Central memory CD8-positive, alpha-beta T cell (primary cell): ENCODE measurements around the gene NANOGP8.

ENCODE experiments used
- ATAC-seq: fragments of 150-1000 bp; cut with Tn5 transposase; replicated peaks from 2 replicates; pipeline ENCODE4 v1.10.0; 2022; ENCODE audit warnings: mild to moderate bottlenecking, moderate FRiP score, moderate number of reproducible peaks; ENCODE audit not compliant: poor library complexity, severe bottlenecking; ENCODE audit errors: extremely low read depth
- DNase-seq, 2 donors: peaks; one replicate each; pipeline ENCODE4 v3.0.0; 2021; ENCODE audit warnings: low spot score in 2 of 2
- H3K27ac Mint-ChIP-seq: one replicate; pipeline ENCODE4 v1.8.0; 2022; ENCODE audit warnings: low read depth, mild to moderate bottlenecking, moderate library complexity, mixed read lengths
- H3K27me3 Mint-ChIP-seq: one replicate; pipeline ENCODE4 v1.8.0; 2022; ENCODE audit warnings: mixed read lengths
- H3K36me3 Mint-ChIP-seq: one replicate; pipeline ENCODE4 v1.8.0; 2022; ENCODE audit warnings: mild to moderate bottlenecking, moderate library complexity, mixed read lengths; ENCODE audit not compliant: insufficient read depth
- H3K4me1 Mint-ChIP-seq: one replicate; pipeline ENCODE4 v1.8.0; 2022; ENCODE audit warnings: mixed read lengths
- H3K4me3 Mint-ChIP-seq: one replicate; pipeline ENCODE4 v1.8.0; 2022; ENCODE audit warnings: mild to moderate bottlenecking, moderate library complexity, mixed read lengths
- H3K9me3 Mint-ChIP-seq: one replicate; pipeline ENCODE4 v1.8.0; 2022; ENCODE audit warnings: mixed read lengths

NANOGP8 gene

DNA sequence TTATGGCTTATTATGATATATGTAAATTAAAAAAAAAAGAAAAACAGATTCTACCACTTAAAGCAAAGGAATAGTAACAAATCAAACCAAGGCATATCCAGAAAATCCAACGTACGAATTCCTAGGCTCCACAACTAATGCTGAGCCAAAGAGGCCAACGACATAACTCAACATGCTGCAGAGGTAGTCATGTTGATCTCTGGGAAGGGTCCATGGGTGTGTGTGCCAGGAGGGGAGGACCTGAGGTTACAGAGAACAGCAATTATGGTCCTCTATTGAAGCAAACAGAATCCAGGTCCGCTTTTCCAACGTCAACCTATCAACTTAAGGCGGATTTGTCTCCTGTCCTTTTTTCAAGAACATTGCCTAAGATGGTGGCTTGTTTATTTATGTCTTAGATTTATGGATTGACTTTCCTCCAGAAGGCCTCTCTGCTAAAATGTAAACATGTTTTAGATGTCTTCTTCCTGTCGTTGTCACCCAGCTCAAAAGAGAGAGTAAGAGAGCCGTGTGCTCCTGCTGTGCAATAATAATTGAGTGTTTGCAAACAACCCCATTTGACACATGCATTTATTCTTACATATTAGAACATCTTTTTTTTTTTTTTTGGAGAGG, 20.4 kb downstream of the NANOGP8 start:
- Mint-ChIP-seq H3K27me3 (peaks cover 35% of the 10 kb centered on the region), H3K4me1 (no peaks in the 10 kb centered on the region), H3K4me3 (no peak overlapping the region), H3K27ac (no peak overlapping the region), H3K36me3 (no peaks in the 10 kb centered on the region), H3K9me3 (no peaks in the 10 kb centered on the region)
- no peak for DNase-seq
- no peak for ATAC-seq

DNA sequence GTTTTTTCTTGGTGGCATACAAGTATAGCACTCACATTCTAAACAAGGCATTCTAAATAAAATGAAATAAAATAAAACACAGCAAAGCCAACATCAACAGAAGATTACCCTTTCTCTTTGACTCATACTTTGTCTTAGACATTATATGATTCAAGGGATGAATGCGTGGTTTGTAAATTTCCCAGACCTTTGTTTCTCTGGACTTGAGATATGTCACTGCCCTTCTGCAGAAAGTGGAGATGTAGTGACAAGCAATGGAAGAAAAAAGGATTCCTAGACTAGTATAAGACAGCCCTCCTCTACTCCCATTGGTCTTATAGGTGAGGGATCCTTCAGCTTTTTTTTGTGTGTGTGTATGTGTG, 22.4 kb downstream of the NANOGP8 start:
- H3K27ac Mint-ChIP-seq, result no peak overlapping the region
- DNase-seq, result no peak
- ATAC-seq, result no peak
- H3K4me1 Mint-ChIP-seq, result no peaks in the 10 kb centered on the region
- no peak overlapping the region for H3K4me3 Mint-ChIP-seq
- H3K36me3 Mint-ChIP-seq, result no peaks in the 10 kb centered on the region
- peaks cover 20% of the 10 kb centered on the region for H3K27me3 Mint-ChIP-seq
- no peaks in the 10 kb centered on the region for H3K9me3 Mint-ChIP-seq

DNA sequence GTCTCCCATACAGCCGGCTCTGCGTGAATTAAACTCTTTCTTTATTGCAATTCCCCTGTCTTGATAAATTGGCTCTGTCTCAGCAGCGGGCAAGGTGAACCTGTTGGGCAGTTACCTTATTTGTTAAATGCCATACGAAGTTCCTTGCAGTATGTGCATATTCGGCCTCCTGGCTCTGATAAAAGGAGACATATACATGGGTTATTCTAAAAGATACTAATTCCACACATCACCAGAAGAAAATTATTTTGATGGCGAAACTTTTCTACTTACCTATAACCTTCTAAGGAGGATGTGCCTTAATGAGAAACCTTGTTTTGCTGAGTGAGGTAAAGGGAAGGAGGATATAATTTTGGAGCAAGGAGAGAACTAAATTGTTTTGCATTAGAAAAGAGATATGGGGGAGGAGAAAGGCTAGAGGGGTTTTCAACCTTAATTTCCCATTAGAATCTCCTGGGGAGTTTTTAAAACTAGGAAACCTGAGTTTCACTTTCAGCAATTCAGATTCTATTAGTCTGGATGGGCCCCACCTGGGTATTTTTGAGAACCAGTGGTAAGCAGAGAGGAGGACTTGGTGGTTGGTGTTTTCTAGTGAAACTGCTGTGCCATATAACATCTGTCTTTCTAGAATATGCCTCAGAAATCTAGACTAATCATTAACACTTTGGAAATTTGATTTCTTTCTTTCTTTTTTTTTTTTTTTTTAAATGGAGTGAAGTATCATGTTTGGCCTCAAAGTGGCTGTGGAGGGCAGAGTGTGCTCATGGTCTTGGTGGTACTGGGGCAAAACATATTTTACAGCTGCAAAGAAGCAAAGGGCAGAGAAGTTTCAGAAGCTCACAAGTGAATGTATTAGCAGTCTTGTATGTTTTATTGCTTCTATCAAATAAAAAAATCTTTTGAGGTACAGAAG, 23.0 kb downstream of the NANOGP8 start:
- H3K4me3 Mint-ChIP-seq, result no peak overlapping the region
- H3K36me3 Mint-ChIP-seq, result no peaks in the 10 kb centered on the region
- no peak overlapping the region for H3K27ac Mint-ChIP-seq
- no peak for DNase-seq
- no peak for ATAC-seq
- H3K9me3 Mint-ChIP-seq, result no peaks in the 10 kb centered on the region
- peaks cover 15% of the 10 kb centered on the region for H3K27me3 Mint-ChIP-seq
- H3K4me1 Mint-ChIP-seq, result no peaks in the 10 kb centered on the region

DNA sequence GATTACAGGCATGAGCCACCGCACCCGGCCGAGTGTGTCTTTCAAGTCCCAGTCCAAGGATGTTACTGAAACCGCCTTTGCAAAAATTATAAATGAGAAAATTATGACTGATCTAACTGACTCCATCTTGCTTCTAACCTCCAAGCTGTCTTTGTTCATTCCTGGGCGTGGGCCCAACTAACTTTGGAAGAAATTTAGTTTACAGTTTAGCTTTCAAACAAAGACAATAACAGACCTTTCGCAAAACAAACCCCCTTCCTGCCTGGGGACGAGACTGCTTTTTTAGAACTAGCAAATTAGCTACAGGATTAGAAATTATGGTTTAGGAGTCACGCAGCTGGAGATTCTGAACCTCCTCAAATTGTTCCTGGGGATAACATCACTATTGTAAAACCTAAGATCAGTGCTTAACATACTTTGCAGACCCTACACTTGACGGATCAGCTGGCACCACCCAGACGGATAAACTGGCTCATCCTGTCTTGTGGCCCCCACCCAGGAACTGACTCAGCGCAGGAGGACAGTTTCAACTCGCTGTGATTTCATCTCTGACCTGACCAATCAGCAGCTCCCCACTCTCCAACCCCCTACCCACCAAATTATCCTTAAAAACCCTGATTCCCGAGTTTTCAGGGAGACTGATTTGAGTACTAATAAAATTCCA, 23.8 kb downstream of the NANOGP8 start:
- DNase-seq, result no peak

DNA sequence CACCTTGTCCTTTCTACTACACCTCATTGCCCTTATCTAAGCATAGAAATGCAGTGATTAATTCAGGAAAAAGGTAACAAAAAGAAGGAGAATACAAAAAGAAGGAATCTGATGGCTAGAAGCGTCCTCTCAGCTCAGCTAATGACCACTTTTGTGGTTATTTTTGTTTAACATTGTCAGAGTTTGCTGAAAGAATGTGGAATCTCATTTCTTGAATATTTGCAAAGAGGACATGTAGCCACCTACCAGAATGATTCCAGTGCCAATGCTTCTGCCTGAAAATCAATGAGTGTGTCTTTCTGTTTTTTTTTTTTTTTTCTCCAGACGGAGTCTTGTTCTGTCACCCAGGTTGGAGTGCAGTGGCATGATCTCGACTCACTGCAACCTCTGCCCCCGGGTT, 24.5 kb downstream of the NANOGP8 start:
- DNase-seq, result no peak
- Mint-ChIP-seq H3K4me3 (no peak overlapping the region), H3K36me3 (no peaks in the 10 kb centered on the region), H3K9me3 (no peaks in the 10 kb centered on the region), H3K27ac (no peak overlapping the region), H3K27me3 (peaks cover 11% of the 10 kb centered on the region), H3K4me1 (no peaks in the 10 kb centered on the region)
- ATAC-seq, result no peak

More for the DNA sequence above, 23.8 kb downstream of the NANOGP8 start:
- Mint-ChIP-seq H3K27me3 (peaks cover 15% of the 10 kb centered on the region), H3K27ac (no peak overlapping the region), H3K36me3 (no peaks in the 10 kb centered on the region), H3K4me3 (no peak overlapping the region), H3K4me1 (no peaks in the 10 kb centered on the region), H3K9me3 (no peaks in the 10 kb centered on the region)
- no peak for ATAC-seq

DNA sequence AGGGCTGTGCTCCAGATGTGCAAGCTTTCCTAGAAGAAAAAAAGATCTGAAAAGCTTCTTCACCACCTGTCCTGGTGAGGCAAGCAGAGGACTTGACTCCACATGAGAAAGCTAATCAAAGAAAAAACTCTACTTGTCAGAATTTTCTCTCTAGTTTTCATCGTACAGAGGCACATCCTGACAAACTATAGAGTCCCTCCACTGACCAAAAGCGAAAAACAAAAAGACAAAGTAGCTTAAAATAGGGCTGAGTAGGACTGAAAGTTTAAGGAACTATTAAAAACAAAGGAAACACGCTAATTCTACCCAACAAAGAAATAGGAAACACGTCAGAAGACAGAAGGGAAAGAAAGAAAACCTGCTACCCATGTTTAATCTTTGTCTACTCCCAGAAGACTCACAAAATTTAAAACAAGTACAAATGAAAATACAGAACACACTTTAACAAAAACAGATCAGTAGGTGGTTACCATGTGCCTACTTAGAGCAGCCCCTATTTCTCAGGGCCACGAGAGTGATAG, 26.5 kb downstream of the NANOGP8 start:
- no peaks in the 10 kb centered on the region for H3K36me3 Mint-ChIP-seq
- no peaks in the 10 kb centered on the region for H3K4me1 Mint-ChIP-seq
- H3K27ac Mint-ChIP-seq, result no peak overlapping the region
- no peak overlapping the region for H3K4me3 Mint-ChIP-seq
- no peak for ATAC-seq
- H3K9me3 Mint-ChIP-seq, result no peaks in the 10 kb centered on the region
- peaks cover 11% of the 10 kb centered on the region for H3K27me3 Mint-ChIP-seq
- no peak for DNase-seq

DNA sequence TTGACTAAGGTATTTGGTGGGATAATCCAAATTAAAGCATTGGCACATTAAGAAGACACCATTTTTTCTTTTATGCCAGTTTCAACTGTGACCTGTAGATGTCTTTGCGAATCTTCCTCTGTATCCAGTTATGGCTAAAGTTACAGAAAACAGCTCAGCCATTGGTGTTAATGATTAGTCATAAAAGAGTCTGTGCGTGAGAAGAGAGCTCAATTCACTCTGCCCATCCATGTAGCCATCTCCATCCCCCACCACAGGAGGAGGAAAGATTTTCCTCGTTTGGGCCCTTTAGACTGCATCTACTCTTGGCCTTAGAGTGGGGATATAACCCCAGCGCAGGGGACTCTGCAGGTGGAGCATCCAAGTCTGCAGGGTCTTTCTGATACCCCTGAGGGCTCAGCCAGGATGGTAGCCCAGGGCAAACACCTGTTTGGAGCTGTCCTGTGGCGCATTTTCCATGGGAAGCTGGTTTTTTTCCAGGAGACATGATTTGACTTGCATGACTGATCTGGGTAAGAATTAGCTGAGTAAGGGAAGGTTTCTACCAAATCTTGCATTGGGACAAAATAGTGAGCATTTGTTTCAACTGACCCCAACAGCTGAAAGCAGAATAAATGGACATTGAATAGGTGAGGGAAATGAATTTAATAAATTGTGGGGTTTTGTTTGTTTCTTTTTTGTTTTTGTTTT, 29.5 kb downstream of the NANOGP8 start:
- no peak overlapping the region for H3K4me3 Mint-ChIP-seq
- H3K9me3 Mint-ChIP-seq, result no peaks in the 10 kb centered on the region
- no peak overlapping the region for H3K27ac Mint-ChIP-seq
- DNase-seq, result no peak
- no peak for ATAC-seq
- no peaks in the 10 kb centered on the region for H3K4me1 Mint-ChIP-seq
- H3K36me3 Mint-ChIP-seq, result no peaks in the 10 kb centered on the region
- peaks cover 11% of the 10 kb centered on the region for H3K27me3 Mint-ChIP-seq

DNA sequence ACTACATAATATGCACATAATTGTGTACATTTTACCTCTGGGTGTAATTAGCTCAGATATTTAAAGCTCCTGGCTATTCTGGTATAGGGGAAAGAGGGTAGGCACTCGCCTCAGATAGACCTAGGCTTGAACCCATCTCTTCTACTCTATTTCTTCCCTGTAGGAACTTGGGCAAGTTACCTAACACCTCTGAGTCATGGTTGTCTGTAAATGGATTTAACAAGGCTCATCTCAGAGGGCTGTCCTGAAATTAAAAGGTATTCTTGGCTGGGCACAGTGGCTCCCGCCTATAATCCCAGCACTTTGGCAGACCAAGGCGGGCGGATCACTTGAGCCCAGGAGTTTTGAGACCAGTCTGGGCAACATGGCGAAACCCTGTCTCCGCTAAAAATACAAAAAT, 30.7 kb downstream of the NANOGP8 start:
- no peaks in the 10 kb centered on the region for H3K36me3 Mint-ChIP-seq
- DNase-seq (no peak), ATAC-seq (no peak)
- H3K27ac Mint-ChIP-seq, result no peak overlapping the region
- no peak overlapping the region for H3K4me3 Mint-ChIP-seq
- H3K9me3 Mint-ChIP-seq, result no peaks in the 10 kb centered on the region
- no peaks in the 10 kb centered on the region for H3K4me1 Mint-ChIP-seq
- H3K27me3 Mint-ChIP-seq, result peaks cover 11% of the 10 kb centered on the region

DNA sequence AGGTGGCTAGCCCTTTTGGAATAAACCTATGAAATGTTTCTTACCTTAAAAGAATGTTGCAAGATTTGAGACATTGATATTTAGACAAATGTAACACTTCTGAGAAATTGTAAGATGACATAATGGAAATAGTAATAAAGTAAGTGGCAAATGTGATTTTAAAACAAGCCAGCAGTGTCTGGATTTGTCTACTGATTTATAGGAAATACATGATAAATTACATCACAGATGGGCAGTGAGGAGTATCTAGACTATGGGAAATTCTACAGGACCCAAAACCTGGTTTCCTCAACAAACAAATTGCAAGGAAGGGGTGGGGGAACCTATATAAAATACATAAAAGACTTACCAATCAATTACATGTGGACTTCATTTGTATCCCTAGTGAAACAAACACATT, 37.1 kb downstream of the NANOGP8 start:
- H3K9me3 Mint-ChIP-seq, result no peaks in the 10 kb centered on the region
- H3K27me3 Mint-ChIP-seq, result no peaks in the 10 kb centered on the region
- H3K27ac Mint-ChIP-seq, result no peak overlapping the region
- H3K4me1 Mint-ChIP-seq, result no peaks in the 10 kb centered on the region
- DNase-seq, result no peak
- H3K4me3 Mint-ChIP-seq, result no peak overlapping the region
- no peaks in the 10 kb centered on the region for H3K36me3 Mint-ChIP-seq
- ATAC-seq, result no peak

DNA sequence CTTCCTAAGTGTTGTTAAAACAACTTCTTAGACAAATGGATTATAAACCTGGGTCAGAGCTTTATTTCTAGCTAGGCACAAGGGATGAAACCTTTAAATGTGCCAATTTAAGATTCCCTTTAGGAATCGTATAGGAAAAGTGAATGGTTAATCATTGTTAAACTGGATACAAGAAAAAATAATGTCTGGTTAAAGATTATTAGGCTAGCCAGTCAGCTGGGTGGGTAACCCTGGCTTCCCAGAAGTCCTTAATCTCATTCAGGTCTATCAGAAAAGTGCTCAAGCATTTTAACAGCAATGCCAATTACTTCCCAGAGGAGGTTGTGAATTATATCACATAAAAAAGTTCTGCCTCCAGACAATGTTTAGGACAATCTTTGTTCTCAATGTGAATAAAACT, 37.6 kb downstream of the NANOGP8 start:
- H3K9me3 Mint-ChIP-seq, result no peaks in the 10 kb centered on the region
- no peak overlapping the region for H3K27ac Mint-ChIP-seq
- H3K36me3 Mint-ChIP-seq, result no peaks in the 10 kb centered on the region
- no peaks in the 10 kb centered on the region for H3K4me1 Mint-ChIP-seq
- no peak for DNase-seq
- ATAC-seq, result no peak
- H3K4me3 Mint-ChIP-seq, result no peak overlapping the region
- no peaks in the 10 kb centered on the region for H3K27me3 Mint-ChIP-seq

DNA sequence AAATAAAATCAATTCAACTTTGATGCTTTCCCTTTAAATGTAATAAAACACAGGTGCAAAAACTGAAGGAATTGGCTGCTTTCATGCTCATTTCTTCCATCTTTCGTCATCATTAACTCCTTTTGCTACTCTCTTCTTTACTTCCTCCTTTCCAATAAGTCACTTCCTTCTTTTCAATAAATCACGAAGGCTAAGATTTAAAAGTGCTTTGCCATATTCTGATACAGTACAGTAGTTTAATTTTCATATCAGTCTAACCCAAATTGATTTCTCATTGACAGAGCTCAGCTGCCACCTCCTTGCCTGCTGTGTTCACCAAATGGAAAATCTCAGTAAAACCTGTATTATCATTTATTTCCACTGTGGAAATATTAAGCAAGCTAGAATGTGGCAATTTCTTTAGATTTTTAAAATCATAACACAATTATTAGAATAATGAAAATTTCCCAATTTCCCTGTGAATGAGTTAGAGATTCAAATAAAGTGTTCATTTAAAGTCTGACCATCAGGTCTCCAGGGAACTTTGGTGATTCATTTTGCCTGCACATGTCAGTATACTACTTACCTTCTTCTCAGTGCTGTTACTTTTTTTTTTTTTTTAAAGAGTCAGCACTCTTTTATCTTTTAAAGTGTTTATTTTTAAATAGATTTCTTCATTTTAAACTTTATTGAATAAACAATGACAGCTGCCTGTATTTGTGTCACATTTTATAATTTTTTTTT, 41.6 kb downstream of the NANOGP8 start:
- no peaks in the 10 kb centered on the region for H3K36me3 Mint-ChIP-seq
- no peaks in the 10 kb centered on the region for H3K9me3 Mint-ChIP-seq
- no peak overlapping the region for H3K27ac Mint-ChIP-seq
- ATAC-seq (no peak), DNase-seq (no peak)
- H3K4me3 Mint-ChIP-seq, result no peak overlapping the region
- H3K27me3 Mint-ChIP-seq, result no peaks in the 10 kb centered on the region
- no peaks in the 10 kb centered on the region for H3K4me1 Mint-ChIP-seq
